ENCODE measurements around the gene GTSF1L.

GRCh38 chr20:43711098-43711654 lies 15.6 kb downstream of the GTSF1L start:
- TF ChIP-seq CTCF (IDR thresholded peaks at IDR 0.05) (no peak), POLR2A (IDR thresholded peaks at IDR 0.05) (no peak)

Data from thyroid gland (tissue), 4 donors.